Neuronal stem cell (in vitro differentiated cells): ENCODE measurements around the gene TXN2.
"Not testable (repeated sequence)": the region's sequence is repeated elsewhere in the genome, so short reads cannot be mapped to it uniquely, and the experiment has no call there.

ENCODE experiments used
- DNase-seq: peaks from one replicate; pipeline ENCODE4 v3.0.0-alpha.2; 2013; ENCODE audit warnings: low spot score
- H2AFZ ChIP-seq: one replicate; pipeline ENCODE4 v1.6.1; 2013; ENCODE audit warnings: mild to moderate bottlenecking, low read length, inconsistent platforms
- H2AK5ac ChIP-seq: 2 replicates; pipeline ENCODE4 v1.6.1; 2013; ENCODE audit warnings: low read depth, mild to moderate bottlenecking, inconsistent platforms, low read length, moderate library complexity, mixed read lengths
- H2BK120ac ChIP-seq: 2 replicates; pipeline ENCODE4 v1.6.1; 2013; ENCODE audit warnings: low read depth, mild to moderate bottlenecking, inconsistent platforms, low read length, moderate library complexity, mixed read lengths
- H2BK12ac ChIP-seq: one replicate; pipeline ENCODE4 v1.6.1; 2013; ENCODE audit warnings: low read length, inconsistent platforms
- H2BK15ac ChIP-seq: 2 replicates; pipeline ENCODE4 v1.6.1; 2013; ENCODE audit warnings: mild to moderate bottlenecking, low read length, inconsistent platforms, mixed read lengths
- H2BK5ac ChIP-seq: one replicate; pipeline ENCODE4 v1.6.1; 2013; ENCODE audit warnings: inconsistent platforms, mild to moderate bottlenecking, low read length, moderate library complexity
- H3K14ac ChIP-seq: one replicate; pipeline ENCODE4 v1.6.1; 2013; ENCODE audit warnings: low read length, inconsistent platforms
- H3K18ac ChIP-seq: 2 replicates; pipeline ENCODE4 v1.6.1; 2013; ENCODE audit warnings: low read length, inconsistent platforms
- H3K23ac ChIP-seq: 2 replicates; pipeline ENCODE4 v1.6.1; 2013; ENCODE audit warnings: low read depth, mild to moderate bottlenecking, mixed read lengths, low read length, inconsistent platforms; ENCODE audit not compliant: poor library complexity
- H3K27ac ChIP-seq: replicated peaks from 3 replicates; pipeline ENCODE4 v1.5.1; 2013; ENCODE audit warnings: low read length, inconsistent platforms
- H3K27me3 ChIP-seq, 3 experiments: 2 replicates each; pipeline ENCODE4 v1.6.1; 2013; ENCODE audit warnings: low read length in 3 of 3, mild to moderate bottlenecking in 2 of 3, inconsistent platforms in 1 of 3, low read depth in 1 of 3, mixed read lengths in 1 of 3, moderate library complexity in 1 of 3; ENCODE audit not compliant: control insufficient read depth in 3 of 3, insufficient read depth in 3 of 3
- H3K36me3 ChIP-seq, 2 donors: replicated peaks in 1 of 2; 2 replicates each; pipeline ENCODE4 v1.6.1; 2013; ENCODE audit warnings: low read length in 2 of 2; ENCODE audit not compliant: control insufficient read depth in 2 of 2, insufficient read depth in 2 of 2
- H3K4ac ChIP-seq: 2 replicates; pipeline ENCODE4 v1.6.1; 2013; ENCODE audit warnings: inconsistent platforms, mild to moderate bottlenecking, low read length, moderate library complexity
- H3K4me1 ChIP-seq, 2 donors: 1 replicate in 1 of 2; 2 replicates in 1 of 2; pipeline ENCODE4 v1.6.1; 2013; ENCODE audit warnings: low read length in 2 of 2, low read depth in 1 of 2; ENCODE audit not compliant: control insufficient read depth in 2 of 2, insufficient read depth in 1 of 2
- H3K4me2 ChIP-seq: one replicate; pipeline ENCODE4 v1.6.1; 2013; ENCODE audit warnings: mild to moderate bottlenecking, low read length, inconsistent platforms; ENCODE audit not compliant: insufficient read depth, poor library complexity, severe bottlenecking
- H3K4me3 ChIP-seq, 2 donors: 2 replicates each; pipeline ENCODE4 v1.5.1; 2013; ENCODE audit warnings: low read length in 2 of 2, mild to moderate bottlenecking in 2 of 2, inconsistent platforms in 1 of 2, moderate library complexity in 1 of 2
- H3K79me1 ChIP-seq: one replicate; pipeline ENCODE4 v1.6.1; 2013; ENCODE audit warnings: low read depth, mild to moderate bottlenecking, inconsistent platforms, low read length, moderate library complexity
- H3K9ac ChIP-seq: one replicate; pipeline ENCODE4 v1.6.1; 2013; ENCODE audit warnings: mild to moderate bottlenecking, low read depth, low read length, inconsistent platforms; ENCODE audit not compliant: poor library complexity
- H3K9me3 ChIP-seq, 2 donors: replicated peaks in 1 of 2; 2 replicates each; pipeline versions ENCODE3 to v1.6.1; 2013; ENCODE audit warnings: low read length in 2 of 2, mild to moderate bottlenecking in 2 of 2, inconsistent platforms in 1 of 2, low read depth in 1 of 2, mixed read lengths in 1 of 2, moderate library complexity in 1 of 2; ENCODE audit not compliant: control insufficient read depth in 2 of 2, insufficient read depth in 1 of 2
- H4K8ac ChIP-seq: one replicate; pipeline ENCODE4 v1.6.1; 2013; ENCODE audit warnings: low read depth, mild to moderate bottlenecking, inconsistent platforms, low read length, moderate library complexity
- H4K91ac ChIP-seq: one replicate; pipeline ENCODE4 v1.6.1; 2013; ENCODE audit warnings: low read length, low read depth, mild to moderate bottlenecking, inconsistent platforms; ENCODE audit not compliant: poor library complexity
- WGBS, 2 donors: extraction: QIAGEN DNeasy Blood & Tissue Kit; methylation state at CpG; one replicate each; pipeline ENCODE4 v1.1.7; 2013; ENCODE audit warnings: missing lambda C conversion rate in 2 of 2, mixed read lengths in 1 of 2; ENCODE audit not compliant: insufficient read length in 2 of 2, insufficient replicate concordance in 1 of 2; ENCODE audit errors: extremely low coverage in 2 of 2; 5-methylcytosine and 5-hydroxymethylcytosine counted together

Gene TXN2

DNA sequence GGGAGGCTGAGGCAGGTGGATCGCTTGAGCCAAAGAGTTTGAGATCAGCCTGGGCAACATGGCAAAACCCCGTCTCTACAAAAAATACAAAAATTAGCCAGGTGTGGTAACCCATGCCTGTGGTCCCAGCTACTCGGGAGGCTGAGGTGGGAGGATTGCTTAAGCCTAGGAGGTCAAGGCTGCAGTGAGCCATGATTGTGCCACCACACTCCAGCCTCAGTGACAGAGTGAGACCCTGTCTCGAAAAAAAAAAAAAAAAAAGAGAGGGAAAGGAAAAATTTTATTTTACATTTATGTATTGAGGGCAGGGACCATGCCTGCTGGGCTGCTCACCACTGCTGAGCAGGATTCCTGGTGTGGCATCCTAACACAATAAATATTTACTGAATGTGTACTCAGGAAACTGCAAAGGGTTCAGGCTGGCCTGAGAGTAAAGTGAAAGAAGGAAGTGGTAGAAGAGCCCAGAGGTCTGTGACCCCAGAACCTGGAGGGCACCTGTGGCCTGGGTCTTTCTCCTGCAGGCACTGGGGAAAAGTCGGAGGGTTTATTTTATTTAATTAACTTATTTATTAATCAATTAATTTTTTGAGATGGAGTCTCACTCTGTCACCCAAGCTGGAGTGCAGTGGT is 28.3 kb downstream of the TXN2 start:
- H2AK5ac ChIP-seq, H3K23ac ChIP-seq, H3K9me3 ChIP-seq, H3K9ac ChIP-seq, H3K14ac ChIP-seq, H2AFZ ChIP-seq, H2BK120ac ChIP-seq, H2BK12ac ChIP-seq, H3K18ac ChIP-seq, H3K36me3 ChIP-seq, H4K8ac ChIP-seq, H2BK15ac ChIP-seq, DNase-seq, H3K4ac ChIP-seq, H3K79me1 ChIP-seq, H4K91ac ChIP-seq, H3K27me3 ChIP-seq, H3K4me2 ChIP-seq, H3K4me3 ChIP-seq, H2BK5ac ChIP-seq, H3K27ac ChIP-seq: not testable (repeated sequence)
- H3K4me1 ChIP-seq = peaks cover 11 to 15% of the 10 kb centered on the region in 2 donors
- no CpG with 5 or more reads among the region's 5 CpGs for WGBS, 2 donors

GRCh38 chr22:36452250-36452977 is 29.0 kb downstream of the TXN2 start:
- peaks cover 10 to 11% of the 10 kb centered on the region in 2 donors for H3K4me1 ChIP-seq

GRCh38 chr22:36450923-36451322 is 30.5 kb downstream of the TXN2 start:
- H4K91ac ChIP-seq, H3K4me3 ChIP-seq, H2AFZ ChIP-seq, H2BK15ac ChIP-seq, H3K9ac ChIP-seq, H2BK5ac ChIP-seq, H2BK12ac ChIP-seq, H3K27ac ChIP-seq, H2BK120ac ChIP-seq, H3K4me2 ChIP-seq, H2AK5ac ChIP-seq, H3K14ac ChIP-seq, H3K36me3 ChIP-seq, H3K79me1 ChIP-seq, DNase-seq, H3K27me3 ChIP-seq, H4K8ac ChIP-seq, H3K4ac ChIP-seq, H3K9me3 ChIP-seq, H3K23ac ChIP-seq, H3K18ac ChIP-seq: not testable (repeated sequence)
- H3K4me1 ChIP-seq = peaks cover 10 to 11% of the 10 kb centered on the region in 2 donors
- WGBS, 2 donors = no CpG with 5 or more reads among the region's 7 CpGs

More at GRCh38 chr22:36452250-36452977, 29.0 kb downstream of the TXN2 start:
- WGBS, 2 donors = no CpG with 5 or more reads among the region's 9 CpGs
- Histone ChIP-seq H3K27me3 (no peaks in the 10 kb centered on the region), H2AK5ac (no peak overlapping the region), H2BK12ac (no peak overlapping the region), H3K18ac (no peak overlapping the region), H2AFZ (peak overlapping the region; percentile 93), H3K23ac (no peak overlapping the region), H3K9me3 (no peaks in the 10 kb centered on the region), H3K4me3 (no peak overlapping the region), H2BK15ac (peak overlapping the region; percentile 27), H3K4me2 (no peak overlapping the region), H3K27ac (no peak overlapping the region), H3K14ac (no peak overlapping the region), H3K9ac (no peak overlapping the region), H3K4ac (no peak overlapping the region), H2BK120ac (no peak overlapping the region), H4K91ac (no peak overlapping the region), H3K36me3 (no peaks in the 10 kb centered on the region), H2BK5ac (no peak overlapping the region), H3K79me1 (no peaks in the 10 kb centered on the region), H4K8ac (no peak overlapping the region)
- no peak for DNase-seq

DNA sequence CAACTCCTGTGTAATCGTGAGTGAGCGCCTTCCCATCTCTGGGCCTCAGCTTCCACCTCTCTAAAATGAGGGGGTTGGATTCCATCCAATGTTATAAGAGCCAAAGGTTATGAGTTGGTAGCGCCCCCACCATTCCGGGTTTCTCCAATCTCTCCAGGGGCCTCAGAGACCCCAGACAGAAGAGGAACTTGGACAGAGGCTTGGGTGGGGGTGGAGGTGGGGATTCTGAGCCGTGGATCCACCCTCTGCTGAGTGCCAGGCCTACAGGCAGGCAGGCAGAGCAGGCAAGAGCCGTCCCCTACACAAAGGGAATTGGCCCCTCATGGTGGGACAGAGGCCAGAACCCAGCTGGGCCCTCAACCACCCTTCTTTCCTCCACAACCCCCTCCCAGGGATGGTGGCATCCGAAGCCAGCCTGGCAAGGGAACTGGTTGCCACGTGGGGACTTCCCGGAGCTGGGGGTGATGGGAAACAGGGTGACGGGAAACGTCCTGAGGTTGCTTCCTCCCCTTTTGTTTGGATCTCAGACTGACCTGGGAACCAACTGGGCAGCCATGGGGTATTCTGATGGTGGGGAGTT is 31.8 kb downstream of the TXN2 start:
- H3K4ac ChIP-seq = peak overlapping the region; percentile 6
- H4K91ac ChIP-seq = no peak overlapping the region
- no peaks in the 10 kb centered on the region for H3K36me3 ChIP-seq
- no peak overlapping the region for H2BK12ac ChIP-seq
- peak overlapping the region; percentile 64 for H2BK120ac ChIP-seq
- H2BK15ac ChIP-seq = peak overlapping the region; percentile 27
- no peak overlapping the region for H3K9ac ChIP-seq
- peak overlapping the region; percentile 71 for H3K14ac ChIP-seq
- no CpG with 5 or more reads among the region's 11 CpGs for WGBS, 2 donors
- no peak overlapping the region for H3K23ac ChIP-seq
- peaks cover 0 to 5% of the 10 kb centered on the region in 2 donors for H3K9me3 ChIP-seq
- no peak for DNase-seq
- peak overlapping the region; percentile 83 for H3K18ac ChIP-seq
- peak overlapping the region; percentile 91 for H2AK5ac ChIP-seq
- H3K4me2 ChIP-seq = no peak overlapping the region
- no peaks in the 10 kb centered on the region for H3K79me1 ChIP-seq
- H4K8ac ChIP-seq = no peak overlapping the region
- H3K4me1 ChIP-seq = peaks cover 4 to 11% of the 10 kb centered on the region in 2 donors
- no peak overlapping the region for H2BK5ac ChIP-seq
- peak overlapping the region; percentile 54 for H2AFZ ChIP-seq
- no peak overlapping the region for H3K4me3 ChIP-seq
- H3K27ac ChIP-seq = no peak overlapping the region
- H3K27me3 ChIP-seq = no peaks in the 10 kb centered on the region
